ENCODE results near the gene OR10G8. TPM values are rescaled to one million over a fixed set of nuclear protein-coding genes. Genes with fewer than 3 reads are reported as not detected.

OR10G8 gene
- total and polyA plus RNA-seq, 2 of the 8 experiments (the other 6 are each of a cell fraction or from before 2014, with no cell fraction given) = not detected

GRCh38 chr11:124075492-124075840 is 48.9 kb downstream of the OR10G8 start:
- Histone ChIP-seq H3K4ac (replicated peaks; ENCODE audit: insufficient read length, low read depth, low read length) (no peak overlapping the region), H2BK15ac (ENCODE audit: low read length) (no peak overlapping the region), H3K79me1 (ENCODE audit: low read depth, low read length) (no peaks in the 10 kb centered on the region), H4K20me1 (replicated peaks in 1 of 2; ENCODE audit: control insufficient read depth in 1 of 2, insufficient read depth in 2 of 2, low read length in 2 of 2) (no peaks in the 10 kb centered on the region), H3K18ac (ENCODE audit: extremely low read depth, low read length) (no peak overlapping the region), H2BK12ac (ENCODE audit: low read depth, low read length) (no peak overlapping the region), H3K27me3 (replicated peaks in 1 of 4; ENCODE audit: control insufficient read depth in 3 of 4, extremely low read depth in 1 of 4, insufficient read depth in 3 of 4, low read length in 3 of 4) (no peaks in the 10 kb centered on the region), H3K56ac (replicated peaks; ENCODE audit: insufficient read length, low read depth, low read length) (no peak overlapping the region), H3K4me2 (ENCODE audit: insufficient read depth in 1 of 2, low read depth in 2 of 2, low read length in 2 of 2) (no peak overlapping the region), H2BK20ac (ENCODE audit: low read length) (no peak overlapping the region), H2AK5ac (ENCODE audit: low read depth, low read length) (no peak overlapping the region), H3K9ac (replicated peaks in 1 of 4; ENCODE audit: extremely low read depth in 1 of 4, low read depth in 3 of 4, low read length in 3 of 4) (no peak overlapping the region), H3K27ac (ENCODE audit: low read depth, low read length) (no peak overlapping the region), H3K23ac (ENCODE audit: insufficient read length) (no peak overlapping the region), H2BK5ac (ENCODE audit: low read depth, low read length) (no peak overlapping the region), H3K14ac (ENCODE audit: insufficient read length) (no peak overlapping the region), H4K5ac (ENCODE audit: insufficient read length, low read depth, low read length) (no peak overlapping the region), H2BK120ac (replicated peaks; ENCODE audit: low read depth, low read length) (no peak overlapping the region), H3K79me2 (ENCODE audit: control insufficient read depth in 1 of 2, insufficient read depth in 2 of 2, low read length in 2 of 2) (no peaks in the 10 kb centered on the region), H2AFZ (ENCODE audit: low read length) (no peak overlapping the region), H3K4me3 (ENCODE audit: extremely low read depth in 1 of 4, insufficient read depth in 2 of 4, low read depth in 3 of 4, low read length in 4 of 4) (no peak overlapping the region), H4K91ac (replicated peaks; ENCODE audit: insufficient read length, low read length) (no peak overlapping the region), H3K36me3 (ENCODE audit: control insufficient read depth in 2 of 4, insufficient read depth in 4 of 4, low read length in 3 of 4) (no peaks in the 10 kb centered on the region), H3K23me2 (ENCODE audit: low read depth, low read length) (no peaks in the 10 kb centered on the region), H4K8ac (ENCODE audit: extremely low read depth, insufficient read depth, low read length) (no peak overlapping the region), H3K9me3 (ENCODE audit: insufficient read depth in 2 of 2, low read depth in 1 of 2, low read length in 1 of 2) (no peaks in the 10 kb centered on the region), H3K4me1 (replicated peaks in 1 of 4; ENCODE audit: control insufficient read depth in 3 of 4, insufficient read depth in 4 of 4, low read length in 3 of 4) (peaks cover 0 to 3% (median 2%) of the 10 kb centered on the region in 4 experiments; a peak in 3 of 7 replicates)
- no peak for TF ChIP-seq GABPA (IDR thresholded peaks at IDR 0.05; ENCODE audit: borderline replicate concordance, insufficient read depth, low read length)
- TF ChIP-seq KDM1A (IDR thresholded peaks at IDR 0.05; ENCODE audit: borderline replicate concordance, low read length) = no peak
- no peak for TF ChIP-seq NRF1 (IDR thresholded peaks at IDR 0.05; ENCODE audit: low read depth, low read length)
- TF ChIP-seq SRF (IDR thresholded peaks at IDR 0.05; ENCODE audit: low read depth, low read length) = no peak
- no peak for TF ChIP-seq HDAC2 (IDR thresholded peaks at IDR 0.05; ENCODE audit: borderline replicate concordance in 1 of 2, low read depth in 2 of 2, low read length in 2 of 2)
- no peak for TF ChIP-seq RBBP5 (IDR thresholded peaks at IDR 0.05; ENCODE audit: borderline replicate concordance, low read depth, low read length)
- WGBS, 2 experiments (ENCODE audit: extremely low coverage in 1 of 2, insufficient coverage in 1 of 2, insufficient read length in 1 of 2, insufficient replicate concordance in 2 of 2, low coverage in 1 of 2, low lambda C conversion rate in 2 of 2, missing lambda C conversion rate in 1 of 2) = 94% methylated on average over 6 of the region's 6 CpGs; no CpG with 5 or more reads in 1 of the 2 experiments
- FAIRE-seq = no peak
- no peak for DNase-seq (ENCODE audit: low read depth in 1 of 2, low spot score in 2 of 2)
- ChIA-PET POLR2A (ENCODE audit: partially characterized antibody) (no interaction called here), CTCF (ENCODE audit: partially characterized antibody) (interaction anchor here (0.7 to 2.2 kb wide), 4 partner anchors 10 to 202 kb away, joined by 3 to 10 read pairs (median 4); no protein-coding TSS in a partner anchor)

All from H1 (cell line).